Measurements from ENCODE around the gene ARHGAP27. TPM values are rescaled to one million over a fixed set of nuclear protein-coding genes. Genes with fewer than 3 reads are reported as not detected.

ARHGAP27 gene
- polyA plus RNA-seq, 12 donors: 6.0 to 25.7 (median 9.4) TPM; not detected in 1

DNA sequence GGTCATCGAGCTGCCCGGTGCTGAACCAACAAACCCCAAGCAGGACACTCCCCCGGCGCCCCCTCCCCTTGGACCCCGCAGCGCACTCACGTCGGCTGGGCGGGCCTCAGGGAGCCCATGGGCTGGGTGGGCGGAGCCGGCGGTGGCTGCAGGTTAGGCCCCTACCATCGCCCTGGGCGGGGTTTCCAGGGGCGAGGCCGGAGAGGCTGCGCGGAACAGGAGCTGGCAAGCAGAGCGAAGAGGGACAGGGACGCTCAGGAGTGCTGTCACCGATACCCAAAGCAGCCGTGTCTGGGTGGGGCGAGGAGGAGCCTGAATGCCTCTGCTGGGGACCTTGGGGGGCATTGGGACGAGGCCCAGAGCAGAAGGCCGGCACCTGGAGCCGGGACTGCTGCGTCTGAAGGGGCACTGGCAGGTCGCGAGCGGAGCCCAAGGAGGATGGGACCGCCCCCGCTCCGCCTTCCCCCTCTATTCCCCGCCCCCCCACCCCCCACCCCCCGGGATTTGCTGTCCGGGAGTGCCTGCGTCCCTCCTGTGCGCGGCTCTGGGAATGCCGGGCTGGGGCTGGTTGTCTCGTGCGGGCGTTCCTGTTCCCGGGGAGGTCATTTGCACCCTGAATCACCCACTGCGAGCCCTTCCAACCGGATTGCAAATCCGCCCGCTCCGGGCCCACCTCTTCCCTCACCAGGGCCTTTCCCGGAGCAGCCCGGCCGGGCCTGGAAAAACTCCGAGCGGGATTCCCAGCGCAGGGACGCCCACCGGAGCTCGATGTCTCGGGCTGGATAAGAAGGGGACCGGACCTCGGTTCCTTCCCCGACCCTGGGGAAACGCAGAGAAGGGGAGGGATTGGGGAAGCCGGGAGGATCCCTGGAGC is 902 bp downstream of the ARHGAP27 start:
- no peak for DNase-seq

DNA sequence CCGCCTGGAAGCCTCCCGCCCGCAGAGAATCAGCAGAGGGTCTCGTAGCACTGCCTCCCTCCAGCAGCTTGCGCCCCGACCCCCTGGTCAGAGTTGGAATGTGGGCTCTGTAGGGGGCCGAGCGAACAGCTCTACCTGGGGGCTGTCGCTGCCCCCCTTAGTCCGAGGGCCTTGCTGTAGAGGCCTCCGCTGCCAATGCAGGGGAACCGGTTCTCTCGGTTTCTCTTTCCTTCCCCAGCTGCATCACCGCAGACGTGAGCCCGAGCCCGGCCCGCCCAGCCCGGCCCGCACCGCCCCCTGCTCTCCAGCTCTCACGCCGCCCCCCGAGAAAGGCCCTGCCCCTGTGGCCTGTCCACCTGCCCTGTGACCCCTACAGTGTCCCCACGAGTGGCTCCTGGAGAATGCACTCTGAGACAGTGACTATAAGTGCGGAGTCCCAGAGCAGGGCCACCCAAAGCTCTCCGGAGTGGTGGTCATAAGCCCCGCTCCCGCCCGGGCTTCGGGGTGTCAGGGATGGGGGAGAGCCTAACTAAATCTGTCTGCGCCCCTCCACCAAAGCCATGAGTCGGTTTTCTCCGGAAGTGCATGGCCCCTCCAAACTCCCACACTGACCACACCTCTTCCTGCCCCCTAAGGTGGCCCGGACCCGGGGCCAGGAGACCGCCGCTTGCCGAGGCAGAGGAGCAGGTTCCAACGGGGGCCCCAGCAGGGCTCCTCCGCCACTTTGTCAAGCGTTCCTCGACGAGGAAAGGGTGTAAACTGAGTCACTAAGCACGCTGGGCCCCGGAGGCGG is 1.7 kb downstream of the ARHGAP27 start:
- no peak for DNase-seq

DNA sequence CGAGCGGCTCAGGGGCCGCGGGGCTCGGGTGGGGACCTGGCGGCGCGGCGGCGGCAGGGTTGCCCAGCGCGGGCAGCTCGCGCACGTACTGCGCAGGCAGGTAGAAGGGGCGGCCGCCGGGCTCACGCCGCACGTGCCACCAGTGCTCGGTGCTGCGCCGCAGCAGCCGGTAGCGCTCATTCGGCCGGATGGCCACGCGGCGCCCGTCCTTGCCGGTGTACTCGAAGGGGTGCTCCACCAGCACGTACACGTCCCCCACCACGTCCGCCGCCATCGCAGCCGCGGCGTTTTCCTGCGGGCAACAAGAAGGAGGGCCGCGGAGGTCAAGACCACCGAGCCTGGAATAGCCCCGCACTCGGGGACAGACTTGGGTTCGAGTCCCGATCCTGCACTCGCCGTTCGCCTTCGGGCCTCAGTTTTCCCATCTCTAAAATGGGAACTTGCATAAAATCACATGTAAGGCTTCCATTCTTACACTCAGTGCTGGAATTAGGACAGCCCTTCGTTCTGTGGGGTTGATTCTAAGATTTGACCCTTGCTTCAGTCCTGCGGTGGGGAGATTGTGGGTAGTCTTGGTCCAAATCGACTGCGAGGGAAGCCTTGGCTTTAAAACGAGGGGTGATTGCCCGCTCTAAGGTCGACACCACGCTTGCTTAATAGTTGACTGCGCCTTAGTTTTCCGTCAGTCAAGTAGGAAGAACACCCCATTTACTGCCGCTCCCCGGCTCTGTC is 2.5 kb downstream of the ARHGAP27 start:
- no peak for DNase-seq

DNA sequence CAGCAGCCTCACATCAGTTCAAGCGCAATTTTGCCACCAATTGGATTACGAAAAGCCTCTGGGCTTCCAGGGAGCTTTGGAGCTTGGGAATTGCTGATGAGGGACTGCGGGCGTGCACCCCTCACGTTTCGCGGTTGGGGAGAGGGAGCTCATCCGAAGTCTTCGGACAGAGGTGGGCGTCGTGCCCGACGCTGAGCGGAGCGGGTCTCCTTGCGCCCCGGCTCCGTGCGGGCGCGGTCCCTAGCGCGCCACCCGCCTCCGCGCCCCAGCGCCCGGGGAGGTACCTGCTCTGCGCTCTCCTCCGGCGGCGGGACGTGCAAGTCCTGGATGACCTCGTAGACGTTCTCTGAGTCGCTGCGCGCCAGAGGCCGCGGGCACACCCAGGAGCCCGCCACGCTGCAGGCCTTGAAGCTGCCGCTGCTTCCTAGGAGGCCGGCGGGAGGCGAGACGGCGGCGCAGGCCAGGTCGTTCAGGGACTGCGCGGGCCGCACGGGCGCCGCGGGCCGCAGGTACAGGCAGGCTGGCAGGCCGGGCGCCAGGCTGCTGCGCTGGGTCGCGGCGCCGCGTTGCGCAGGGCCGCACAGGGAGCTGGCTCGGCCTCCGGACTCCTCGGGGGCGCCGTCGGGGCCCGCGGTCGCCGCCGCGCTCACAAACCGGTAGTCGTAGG is 3.2 kb downstream of the ARHGAP27 start:
- DNase-seq: no peak

DNA sequence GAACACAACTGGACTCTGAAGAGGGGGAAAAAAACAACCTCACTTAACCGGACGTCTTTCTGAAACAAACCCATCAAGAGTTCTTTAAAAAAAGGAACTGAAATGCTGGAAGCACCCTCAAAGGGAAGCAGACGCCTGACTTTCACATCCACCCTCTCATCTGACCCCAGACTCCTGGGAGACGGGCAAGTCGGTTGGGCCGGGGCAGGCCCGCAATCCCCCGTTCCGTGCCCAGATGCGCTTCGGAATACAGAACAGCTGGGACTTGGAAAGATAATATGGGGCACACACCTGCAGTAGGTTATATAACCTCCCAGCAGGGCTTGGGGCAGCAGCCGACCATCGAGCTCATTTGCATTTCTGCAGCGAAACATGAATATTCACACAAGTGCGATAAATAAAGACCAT is 3.7 kb downstream of the ARHGAP27 start:
- DNase-seq: no peak

DNA sequence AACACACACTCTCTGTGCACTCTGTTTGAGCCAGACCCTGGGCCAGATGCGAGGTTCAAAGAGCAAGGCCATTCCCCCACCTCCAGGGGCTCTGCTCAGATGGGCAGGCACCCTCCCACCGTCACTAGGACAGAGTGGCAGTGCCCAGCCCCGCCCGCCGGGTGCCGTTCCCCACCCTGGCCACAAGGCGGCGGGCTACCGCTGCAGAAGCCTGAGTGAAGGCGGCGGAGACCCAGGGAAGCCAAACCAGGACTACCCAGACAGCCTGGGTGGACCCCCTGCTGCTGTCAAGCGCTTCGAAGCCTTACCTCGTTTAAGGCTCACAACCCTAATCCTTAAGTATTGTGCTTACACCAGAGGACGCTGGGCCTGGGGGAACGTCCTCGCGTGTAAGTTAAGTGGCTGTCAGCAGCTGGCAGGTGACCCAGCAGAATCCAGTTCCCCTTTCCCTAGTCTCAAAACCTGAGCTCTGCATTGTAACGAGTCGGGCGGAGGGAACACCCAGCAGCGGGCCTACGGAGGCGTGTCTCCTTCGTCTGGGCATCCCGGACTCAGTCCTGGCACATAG is 4.5 kb downstream of the ARHGAP27 start:
- DNase-seq: no peak

DNA sequence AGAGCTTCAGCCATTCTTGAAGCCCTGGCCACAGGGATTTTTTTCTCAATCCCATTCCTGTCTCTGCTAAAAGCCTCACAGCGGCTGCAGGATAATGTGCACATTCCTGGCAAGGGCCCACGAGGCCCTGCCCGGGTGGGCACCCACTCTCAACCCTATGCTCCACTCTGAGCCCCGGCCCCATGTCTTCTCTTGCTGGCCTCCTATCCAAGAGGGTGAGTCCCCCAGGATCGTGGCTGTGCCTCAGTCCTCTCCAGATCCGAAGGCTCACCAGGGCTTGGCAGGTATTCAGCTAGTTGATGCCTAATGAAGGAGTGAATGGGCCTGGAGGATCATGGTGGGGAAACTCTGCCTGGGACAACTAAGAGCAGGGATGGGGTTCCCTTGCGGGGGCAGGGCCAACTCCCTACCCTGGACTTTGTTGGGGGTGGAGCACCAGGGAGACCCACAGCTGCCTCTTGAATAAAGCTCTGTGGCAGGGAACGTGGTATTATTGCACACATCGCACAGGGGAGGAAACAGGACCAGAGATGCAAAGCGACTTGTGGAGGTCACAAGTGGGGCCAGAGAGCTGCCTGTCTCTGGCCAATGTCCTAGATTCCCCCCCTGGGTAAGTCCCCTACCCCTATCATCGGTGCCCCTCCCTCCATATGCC is 5.4 kb downstream of the ARHGAP27 start:
- DNase-seq: no peak

DNA sequence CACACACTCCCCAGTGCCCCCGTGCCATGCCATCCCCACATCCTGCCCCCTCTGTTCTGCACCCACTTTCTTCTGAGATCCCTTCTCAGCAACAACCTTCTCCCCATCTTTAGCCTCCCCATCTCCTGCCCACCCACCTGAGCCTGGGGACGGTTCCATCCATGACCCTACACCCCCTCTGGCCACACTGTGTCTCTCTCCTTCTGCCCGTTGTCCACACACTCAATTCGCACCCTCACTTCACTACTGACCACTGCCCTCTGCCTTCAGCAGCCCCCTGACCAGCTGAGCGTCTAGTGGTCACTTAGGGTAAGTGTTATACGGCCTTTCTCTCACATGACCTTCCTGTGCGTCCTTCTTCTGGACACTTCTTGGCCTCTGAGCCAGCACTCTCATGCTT is 6.1 kb downstream of the ARHGAP27 start:
- no peak for DNase-seq

DNA sequence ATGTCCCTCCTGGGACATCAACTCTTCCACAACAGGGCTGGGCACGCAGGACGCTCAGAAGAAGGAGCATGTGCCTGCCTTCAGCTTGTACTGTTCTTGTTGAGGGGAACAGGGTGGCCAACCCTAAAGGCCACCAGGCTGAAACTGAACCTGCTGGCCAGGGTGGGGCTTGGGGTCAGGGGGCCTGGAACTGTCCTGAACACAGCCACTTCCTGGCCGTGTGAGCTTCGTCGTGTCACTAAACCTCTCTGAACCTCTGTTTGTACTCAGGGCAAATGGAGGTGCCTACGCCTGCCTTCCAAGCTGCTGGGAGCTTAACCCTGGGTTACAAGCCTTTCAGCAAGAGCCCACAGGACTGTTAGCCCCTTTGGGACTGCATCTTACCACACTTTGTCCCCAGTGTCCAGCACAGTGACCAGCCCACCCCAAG is 6.7 kb downstream of the ARHGAP27 start:
- no peak for DNase-seq

DNA sequence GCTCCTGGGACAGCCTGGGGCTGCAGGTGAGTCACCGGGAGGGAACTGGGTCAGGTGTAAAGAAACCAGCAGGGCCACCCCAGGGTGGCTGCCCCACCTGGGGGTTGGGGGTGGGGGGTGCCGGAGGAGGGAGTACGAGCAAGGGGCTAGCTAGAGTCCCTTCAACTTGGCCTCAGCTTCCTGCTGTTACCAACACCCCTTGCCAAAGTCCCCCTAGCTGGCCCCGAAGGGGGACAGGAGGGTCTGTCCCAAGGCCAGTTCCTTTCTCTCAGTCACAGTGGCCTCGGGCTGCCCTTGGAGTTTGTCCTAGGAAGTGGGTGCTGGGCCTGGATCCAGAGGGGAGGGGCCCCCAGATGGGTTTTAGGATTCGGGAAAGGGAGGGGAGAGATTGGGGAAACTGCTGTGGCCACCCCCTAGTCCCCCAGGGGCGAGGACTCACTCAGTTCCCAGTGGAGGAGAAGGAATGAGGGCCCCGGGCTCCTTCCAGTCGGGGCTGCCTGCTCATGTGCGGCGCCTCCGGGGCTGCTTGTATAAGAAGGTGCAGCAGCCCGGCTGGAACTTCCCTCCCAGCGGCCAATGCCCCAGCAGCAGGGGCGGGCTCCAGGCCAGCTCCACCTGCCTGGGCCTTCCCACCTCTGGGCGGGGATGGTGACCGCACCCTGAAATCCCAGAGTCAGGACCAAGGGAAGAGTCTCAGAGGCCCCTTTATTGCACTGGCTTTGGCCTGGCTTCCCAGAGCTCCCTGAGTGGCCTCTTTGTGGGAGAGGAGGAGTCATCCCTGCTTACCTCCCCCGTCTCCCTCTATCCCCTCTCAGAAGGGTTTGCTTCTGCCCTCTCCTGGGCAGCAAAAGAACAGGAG is 7.3 kb downstream of the ARHGAP27 start:
- no peak for DNase-seq

DNA sequence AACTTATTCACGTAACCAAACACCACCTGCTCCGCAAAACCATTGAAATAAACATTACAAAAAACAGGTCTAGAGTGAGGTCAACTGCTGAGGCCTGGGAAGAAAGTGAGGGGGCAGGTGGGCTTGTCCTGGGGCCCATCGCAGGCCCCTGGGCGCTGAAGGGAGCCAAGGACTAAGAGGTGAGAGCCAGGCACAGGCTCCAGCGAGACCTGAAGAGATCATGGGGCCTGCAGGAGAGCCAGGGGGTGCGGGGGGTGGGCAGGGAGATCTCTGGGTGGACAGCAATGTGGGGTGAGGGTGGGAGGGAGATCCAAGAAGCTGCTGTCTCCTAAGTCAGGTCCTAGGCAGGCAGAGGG is 7.9 kb downstream of the ARHGAP27 start:
- DNase-seq: no peak

DNA sequence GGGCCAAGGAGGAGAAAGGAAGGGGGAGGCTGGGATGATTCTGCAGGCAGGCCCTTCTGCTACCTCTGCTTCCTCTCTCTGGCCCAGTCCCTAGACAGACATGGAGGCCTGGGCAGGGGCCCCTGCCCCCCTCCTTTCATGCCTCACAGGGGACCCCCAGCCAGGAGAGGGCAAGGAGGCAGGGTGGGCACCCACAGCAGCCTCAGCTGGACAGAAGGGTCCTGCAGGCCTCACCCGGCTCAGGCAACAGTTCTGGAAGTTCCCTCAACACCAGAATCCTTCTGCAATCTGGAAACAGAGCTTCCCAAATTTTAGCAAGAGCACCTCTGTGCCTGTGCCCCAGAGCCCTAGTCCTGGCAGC is 8.7 kb downstream of the ARHGAP27 start:
- DNase-seq: no peak

DNA sequence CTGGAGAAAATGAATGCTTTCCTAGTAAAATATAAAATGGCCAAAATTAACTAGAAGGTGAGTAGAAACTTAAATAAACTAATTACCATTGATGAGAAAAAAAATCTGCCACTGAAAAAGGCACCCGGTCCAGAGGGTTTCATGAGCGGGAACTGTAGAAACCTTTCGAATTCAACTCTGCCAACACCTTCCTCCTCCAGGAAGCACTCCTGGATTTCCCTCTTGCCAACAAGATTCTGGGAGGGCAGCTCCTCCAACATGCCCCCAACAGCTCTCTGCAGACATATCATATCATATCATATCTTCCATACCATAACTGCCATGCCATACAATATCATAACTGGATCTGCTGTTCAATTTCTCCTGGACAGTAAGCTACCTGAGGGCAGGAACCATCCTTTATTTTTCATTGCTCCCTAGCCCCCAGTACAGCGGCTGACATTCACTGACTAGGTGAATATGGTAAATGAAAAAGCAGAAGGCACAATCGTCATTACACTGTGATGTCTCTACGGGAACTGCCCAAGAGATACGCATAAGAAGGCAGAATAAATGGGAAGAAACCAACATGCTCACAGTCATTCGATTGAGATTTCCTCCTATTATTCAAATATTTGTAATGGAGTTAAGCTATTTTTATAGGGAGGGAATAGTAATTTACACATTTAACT is 9.2 kb downstream of the ARHGAP27 start:
- no peak for DNase-seq

DNA sequence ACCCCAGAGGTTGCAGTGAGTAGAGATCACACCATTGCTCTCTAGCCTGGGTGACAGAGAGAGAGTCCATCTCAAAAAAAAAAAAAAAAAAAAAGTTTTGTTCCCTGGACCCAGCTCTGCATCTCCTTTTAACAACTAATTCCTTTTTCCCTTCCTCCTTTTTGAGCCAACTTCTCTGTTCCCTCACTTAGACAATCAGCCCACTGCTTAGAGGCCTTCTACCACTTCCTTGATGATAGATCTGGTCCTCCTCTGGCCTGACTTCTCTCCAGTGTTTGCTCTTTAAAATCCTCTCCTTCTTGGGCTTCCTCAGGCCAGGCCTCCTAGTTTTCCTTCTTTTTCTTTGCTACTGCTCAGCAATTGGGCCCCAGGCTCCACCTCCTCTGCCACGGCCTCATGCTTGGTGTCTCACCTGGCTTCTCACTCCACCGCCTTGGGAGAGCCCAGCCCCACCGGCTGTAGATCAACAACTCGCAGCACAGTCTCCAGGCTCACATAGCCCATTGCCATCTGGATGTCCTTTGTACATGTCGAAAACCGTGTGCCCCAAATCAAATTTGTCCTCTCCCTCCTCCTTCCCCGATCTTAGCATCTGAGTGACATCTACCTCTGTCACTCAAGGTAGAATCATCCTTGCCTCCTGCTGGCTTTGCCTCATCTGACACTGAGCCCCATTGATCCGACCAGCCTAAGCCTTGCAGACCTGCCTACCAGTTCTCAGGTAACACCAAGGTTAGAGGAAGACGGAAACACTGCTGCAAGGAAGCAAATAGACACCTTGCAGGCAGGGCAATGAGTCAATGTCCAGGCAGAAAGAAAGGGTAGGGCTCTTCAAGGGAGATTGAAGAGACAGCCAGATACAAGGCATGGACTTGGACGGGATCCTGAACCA is 17.4 kb downstream of the ARHGAP27 start:
- no peak for DNase-seq

DNA sequence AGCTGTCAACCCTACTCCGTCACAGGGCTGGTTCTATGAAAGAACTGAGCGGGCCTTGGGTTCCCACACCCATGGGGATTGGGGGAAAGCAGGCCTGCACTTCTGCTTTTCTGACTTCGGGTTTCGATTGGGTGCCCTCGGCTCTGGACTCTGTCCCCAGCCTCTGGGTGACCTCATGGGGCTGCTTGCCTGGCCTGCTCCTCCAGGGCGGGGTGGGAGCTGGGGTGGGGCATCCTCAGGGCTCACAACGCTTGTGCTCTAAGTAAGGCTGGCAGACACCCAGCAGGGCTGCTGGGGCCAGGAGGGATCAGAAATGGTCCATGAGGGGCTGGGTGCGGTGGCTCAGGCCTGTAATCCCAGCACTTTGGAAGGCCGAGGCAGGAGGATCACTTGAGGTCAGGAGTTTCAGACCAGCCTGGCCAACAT is 19.2 kb downstream of the ARHGAP27 start:
- DNase-seq: no peak

DNA sequence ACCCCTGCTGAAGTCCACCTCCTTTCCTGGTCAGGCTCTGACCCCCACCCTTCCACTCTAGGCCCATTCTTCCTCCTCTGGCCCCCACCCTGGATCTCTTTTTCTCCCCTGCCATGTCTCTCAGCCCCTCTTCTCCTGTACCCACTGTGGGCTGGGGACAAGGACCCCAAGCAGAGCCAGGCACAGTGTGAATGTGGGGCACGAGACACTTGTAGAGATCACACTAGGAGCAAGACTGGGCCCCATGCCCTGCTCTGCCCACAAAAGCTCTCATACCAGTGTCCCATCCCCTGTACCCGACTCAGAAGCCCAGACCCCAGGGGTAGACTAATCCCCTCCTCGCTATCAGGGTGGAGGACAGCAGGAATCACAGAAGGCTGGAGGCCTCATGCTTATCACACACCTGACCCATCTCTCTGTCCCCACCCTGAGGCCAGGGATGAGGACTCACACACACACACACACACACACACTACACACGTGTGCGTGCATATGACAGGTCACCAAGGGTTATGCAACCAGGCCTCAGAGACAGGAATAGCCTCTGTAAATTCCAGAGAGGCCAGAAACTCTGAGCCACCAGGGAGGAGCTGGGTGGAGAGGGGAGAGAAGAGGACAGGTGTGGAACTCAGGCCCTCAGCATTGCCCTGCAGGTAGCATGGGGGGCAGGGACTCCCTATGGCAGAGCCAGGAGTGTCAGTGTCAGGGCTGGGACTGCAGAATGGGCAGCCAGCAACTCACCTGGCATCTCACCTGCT is 21.1 kb downstream of the ARHGAP27 start:
- DNase-seq: no peak
